ENCODE data around the gene FHIT.
"Not testable (repeated sequence)": the region's sequence is repeated elsewhere in the genome, so short reads cannot be mapped to it uniquely, and the experiment has no call there.

FHIT gene

GRCh38 chr3:61035573-61035972 lies 215.7 kb downstream of the FHIT start:
- Histone ChIP-seq H3K9me3 (ENCODE audit: control insufficient read depth, insufficient read depth, low read depth, low read length) (peaks cover 16% of the 10 kb centered on the region; the same call in 1 of the 2 replicates), H3K4me3 (ENCODE audit: low read depth, low read length) (no peak overlapping the region), H3K27ac (ENCODE audit: low read depth, low read length) (no peak overlapping the region), H3K27me3 (ENCODE audit: control insufficient read depth, insufficient read depth, low read length) (no peaks in the 10 kb centered on the region), H3K9ac (ENCODE audit: low read length) (no peak overlapping the region), H3K4me1 (ENCODE audit: control insufficient read depth, insufficient read depth, low read length) (no peaks in the 10 kb centered on the region), H3K36me3 (ENCODE audit: control insufficient read depth, insufficient read depth, low read length) (no peaks in the 10 kb centered on the region)

GRCh38 chr3:61032991-61033390 lies 218.3 kb downstream of the FHIT start:
- Histone ChIP-seq H3K36me3 (ENCODE audit: control insufficient read depth, insufficient read depth, low read length) (no peaks in the 10 kb centered on the region), H3K4me1 (ENCODE audit: control insufficient read depth, insufficient read depth, low read length) (no peaks in the 10 kb centered on the region), H3K27me3 (ENCODE audit: control insufficient read depth, insufficient read depth, low read length) (no peaks in the 10 kb centered on the region), H3K4me3 (ENCODE audit: low read depth, low read length) (no peak overlapping the region), H3K9ac (ENCODE audit: low read length) (no peak overlapping the region), H3K9me3 (ENCODE audit: control insufficient read depth, insufficient read depth, low read depth, low read length) (peaks cover 5% of the 10 kb centered on the region; the same call in 1 of the 2 replicates), H3K27ac (ENCODE audit: low read depth, low read length) (no peak overlapping the region)

- peaks cover 5% of the 10 kb centered on the region; the same call in 1 of the 2 replicates for H3K9me3 ChIP-seq (ENCODE audit: control insufficient read depth, insufficient read depth, low read depth, low read length)
- H3K9ac ChIP-seq (ENCODE audit: low read length): no peak overlapping the region
- H3K4me3 ChIP-seq (ENCODE audit: low read depth, low read length): no peak overlapping the region
- no peaks in the 10 kb centered on the region for H3K4me1 ChIP-seq (ENCODE audit: control insufficient read depth, insufficient read depth, low read length)
- no peaks in the 10 kb centered on the region for H3K27me3 ChIP-seq (ENCODE audit: control insufficient read depth, insufficient read depth, low read length)
- H3K36me3 ChIP-seq (ENCODE audit: control insufficient read depth, insufficient read depth, low read length): no peaks in the 10 kb centered on the region
- H3K27ac ChIP-seq (ENCODE audit: low read depth, low read length): no peak overlapping the region
Measured at GRCh38 chr3:61031503-61031902, 219.7 kb downstream of the FHIT start.

- no peak overlapping the region for H3K27ac ChIP-seq (ENCODE audit: low read depth, low read length)
- H3K36me3 ChIP-seq (ENCODE audit: control insufficient read depth, insufficient read depth, low read length): no peaks in the 10 kb centered on the region
- H3K9ac ChIP-seq (ENCODE audit: low read length): no peak overlapping the region
- no peak overlapping the region for H3K4me3 ChIP-seq (ENCODE audit: low read depth, low read length)
- no peaks in the 10 kb centered on the region for H3K4me1 ChIP-seq (ENCODE audit: control insufficient read depth, insufficient read depth, low read length)
- H3K27me3 ChIP-seq (ENCODE audit: control insufficient read depth, insufficient read depth, low read length): no peaks in the 10 kb centered on the region
- H3K9me3 ChIP-seq (ENCODE audit: control insufficient read depth, insufficient read depth, low read depth, low read length): peaks cover 5% of the 10 kb centered on the region; the same call in 1 of the 2 replicates
Measured at GRCh38 chr3:61030469-61031035, 220.7 kb downstream of the FHIT start.

GRCh38 chr3:61029194-61029593 lies 222.1 kb downstream of the FHIT start:
- Histone ChIP-seq H3K27me3 (ENCODE audit: control insufficient read depth, insufficient read depth, low read length) (no peaks in the 10 kb centered on the region), H3K4me1 (ENCODE audit: control insufficient read depth, insufficient read depth, low read length) (no peaks in the 10 kb centered on the region), H3K27ac (ENCODE audit: low read depth, low read length) (no peak overlapping the region), H3K36me3 (ENCODE audit: control insufficient read depth, insufficient read depth, low read length) (no peaks in the 10 kb centered on the region), H3K9ac (ENCODE audit: low read length) (no peak overlapping the region), H3K9me3 (ENCODE audit: control insufficient read depth, insufficient read depth, low read depth, low read length) (peaks cover 2% of the 10 kb centered on the region; the same call in 1 of the 2 replicates), H3K4me3 (ENCODE audit: low read depth, low read length) (no peak overlapping the region)

GRCh38 chr3:61018807-61019206 lies 232.4 kb downstream of the FHIT start:
- Histone ChIP-seq H3K36me3 (ENCODE audit: control insufficient read depth, insufficient read depth, low read length) (no peaks in the 10 kb centered on the region), H3K4me1 (ENCODE audit: control insufficient read depth, insufficient read depth, low read length) (no peaks in the 10 kb centered on the region), H3K27me3 (ENCODE audit: control insufficient read depth, insufficient read depth, low read length) (no peaks in the 10 kb centered on the region), H3K9me3 (ENCODE audit: control insufficient read depth, insufficient read depth, low read depth, low read length) (no peaks in the 10 kb centered on the region), H3K9ac (ENCODE audit: low read length) (no peak overlapping the region), H3K27ac (ENCODE audit: low read depth, low read length) (no peak overlapping the region), H3K4me3 (ENCODE audit: low read depth, low read length) (no peak overlapping the region)

- not testable (repeated sequence) for H3K27me3 ChIP-seq (ENCODE audit: control insufficient read depth, insufficient read depth, low read length)
Measured at GRCh38 chr3:61017028-61017427, 234.2 kb downstream of the FHIT start.

GRCh38 chr3:61015859-61016258 lies 235.4 kb downstream of the FHIT start:
- H3K9me3 ChIP-seq (ENCODE audit: control insufficient read depth, insufficient read depth, low read depth, low read length): no peaks in the 10 kb centered on the region
- H3K27ac ChIP-seq (ENCODE audit: low read depth, low read length): no peak overlapping the region
- no peaks in the 10 kb centered on the region for H3K36me3 ChIP-seq (ENCODE audit: control insufficient read depth, insufficient read depth, low read length)
- no peaks in the 10 kb centered on the region for H3K27me3 ChIP-seq (ENCODE audit: control insufficient read depth, insufficient read depth, low read length)
- no peak overlapping the region for H3K9ac ChIP-seq (ENCODE audit: low read length)
- H3K4me3 ChIP-seq (ENCODE audit: low read depth, low read length): no peak overlapping the region
- no peaks in the 10 kb centered on the region for H3K4me1 ChIP-seq (ENCODE audit: control insufficient read depth, insufficient read depth, low read length)

More at GRCh38 chr3:61017028-61017427, 234.2 kb downstream of the FHIT start:
- not testable (repeated sequence) for H3K9ac ChIP-seq (ENCODE audit: low read length); H3K36me3 ChIP-seq (ENCODE audit: control insufficient read depth, insufficient read depth, low read length); H3K4me1 ChIP-seq (ENCODE audit: control insufficient read depth, insufficient read depth, low read length); H3K4me3 ChIP-seq (ENCODE audit: low read depth, low read length); H3K9me3 ChIP-seq (ENCODE audit: control insufficient read depth, insufficient read depth, low read depth, low read length); H3K27ac ChIP-seq (ENCODE audit: low read depth, low read length)

- Histone ChIP-seq H3K27ac (ENCODE audit: low read depth, low read length) (no peak overlapping the region), H3K27me3 (ENCODE audit: control insufficient read depth, insufficient read depth, low read length) (no peaks in the 10 kb centered on the region)
Measured at GRCh38 chr3:61015408-61015807, 235.8 kb downstream of the FHIT start.

GRCh38 chr3:61008998-61009380 lies 242.3 kb downstream of the FHIT start:
- Histone ChIP-seq H3K27me3 (ENCODE audit: control insufficient read depth, insufficient read depth, low read length) (no peaks in the 10 kb centered on the region), H3K27ac (ENCODE audit: low read depth, low read length) (no peak overlapping the region), H3K9me3 (ENCODE audit: control insufficient read depth, insufficient read depth, low read depth, low read length) (no peaks in the 10 kb centered on the region), H3K4me3 (ENCODE audit: low read depth, low read length) (no peak overlapping the region), H3K4me1 (ENCODE audit: control insufficient read depth, insufficient read depth, low read length) (peaks cover 11% of the 10 kb centered on the region), H3K9ac (ENCODE audit: low read length) (no peak overlapping the region), H3K36me3 (ENCODE audit: control insufficient read depth, insufficient read depth, low read length) (no peaks in the 10 kb centered on the region)

More at GRCh38 chr3:61015408-61015807, 235.8 kb downstream of the FHIT start:
- H3K36me3 ChIP-seq (ENCODE audit: control insufficient read depth, insufficient read depth, low read length): no peaks in the 10 kb centered on the region
- no peak overlapping the region for H3K4me3 ChIP-seq (ENCODE audit: low read depth, low read length)
- H3K4me1 ChIP-seq (ENCODE audit: control insufficient read depth, insufficient read depth, low read length): no peaks in the 10 kb centered on the region
- no peaks in the 10 kb centered on the region for H3K9me3 ChIP-seq (ENCODE audit: control insufficient read depth, insufficient read depth, low read depth, low read length)
- H3K9ac ChIP-seq (ENCODE audit: low read length): no peak overlapping the region

- Histone ChIP-seq H3K27ac (ENCODE audit: low read depth, low read length) (no peak overlapping the region), H3K27me3 (ENCODE audit: control insufficient read depth, insufficient read depth, low read length) (no peaks in the 10 kb centered on the region), H3K36me3 (ENCODE audit: control insufficient read depth, insufficient read depth, low read length) (no peaks in the 10 kb centered on the region), H3K4me3 (ENCODE audit: low read depth, low read length) (no peak overlapping the region), H3K4me1 (ENCODE audit: control insufficient read depth, insufficient read depth, low read length) (peaks cover 11% of the 10 kb centered on the region), H3K9ac (ENCODE audit: low read length) (no peak overlapping the region), H3K9me3 (ENCODE audit: control insufficient read depth, insufficient read depth, low read depth, low read length) (no peaks in the 10 kb centered on the region)
Measured at GRCh38 chr3:61008153-61008997, 242.9 kb downstream of the FHIT start.
